ENCODE measurements around the gene USP24.

DNA sequence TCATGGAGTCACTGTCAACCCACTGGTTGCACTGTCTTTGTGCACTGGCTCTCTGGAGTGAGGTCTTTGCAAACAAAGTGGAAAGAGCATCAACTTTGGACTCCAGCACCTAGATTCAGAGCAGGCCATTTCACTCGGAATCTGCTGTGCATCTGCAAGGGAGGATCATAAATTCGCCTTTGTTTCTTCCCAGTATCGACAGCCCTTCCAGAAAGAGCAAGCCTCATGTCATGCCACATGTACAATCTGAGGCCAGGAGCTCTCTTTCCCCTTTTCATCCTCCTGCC is 176.7 kb downstream of the USP24 start:
- TF ChIP-seq, protein P1, sequence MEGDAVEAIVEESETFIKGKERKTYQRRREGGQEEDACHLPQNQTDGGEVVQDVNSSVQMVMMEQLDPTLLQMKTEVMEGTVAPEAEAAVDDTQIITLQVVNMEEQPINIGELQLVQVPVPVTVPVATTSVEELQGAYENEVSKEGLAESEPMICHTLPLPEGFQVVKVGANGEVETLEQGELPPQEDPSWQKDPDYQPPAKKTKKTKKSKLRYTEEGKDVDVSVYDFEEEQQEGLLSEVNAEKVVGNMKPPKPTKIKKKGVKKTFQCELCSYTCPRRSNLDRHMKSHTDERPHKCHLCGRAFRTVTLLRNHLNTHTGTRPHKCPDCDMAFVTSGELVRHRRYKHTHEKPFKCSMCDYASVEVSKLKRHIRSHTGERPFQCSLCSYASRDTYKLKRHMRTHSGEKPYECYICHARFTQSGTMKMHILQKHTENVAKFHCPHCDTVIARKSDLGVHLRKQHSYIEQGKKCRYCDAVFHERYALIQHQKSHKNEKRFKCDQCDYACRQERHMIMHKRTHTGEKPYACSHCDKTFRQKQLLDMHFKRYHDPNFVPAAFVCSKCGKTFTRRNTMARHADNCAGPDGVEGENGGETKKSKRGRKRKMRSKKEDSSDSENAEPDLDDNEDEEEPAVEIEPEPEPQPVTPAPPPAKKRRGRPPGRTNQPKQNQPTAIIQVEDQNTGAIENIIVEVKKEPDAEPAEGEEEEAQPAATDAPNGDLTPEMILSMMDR (IDR thresholded peaks at IDR 0.05), result no peak
- no peak for TF ChIP-seq POLR2A (IDR thresholded peaks at IDR 0.05)
- TF ChIP-seq POLR2AphosphoS5 (IDR thresholded peaks at IDR 0.05; ENCODE audit: insufficient read depth in 1 of 2, low read depth in 1 of 2), result no peak
